Measurements from ENCODE around the gene VDAC1.

DNA sequence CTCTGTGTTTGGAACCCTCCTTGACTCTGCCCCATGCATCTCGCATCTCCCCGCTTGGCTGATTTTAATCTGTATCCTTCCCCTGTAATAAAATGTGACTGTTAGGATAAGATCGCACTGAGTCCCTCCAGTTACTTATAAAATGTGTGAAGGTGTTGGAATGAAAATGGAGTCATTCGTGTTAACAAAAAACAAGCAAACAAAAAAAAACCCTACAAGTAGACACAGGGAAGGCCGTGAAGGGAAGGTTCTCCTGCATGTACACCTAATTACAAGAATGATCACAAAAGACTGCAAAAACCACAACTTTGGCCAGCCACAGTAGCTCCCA, 14.2 kb upstream of the VDAC1 start:
- no peak for TF ChIP-seq GATA3 (IDR thresholded peaks at IDR 0.05; ENCODE audit: low read depth, low read length)
- TF ChIP-seq GATA2 (IDR thresholded peaks at IDR 0.05; ENCODE audit: low read depth, low read length): no peak

Measured in SH-SY5Y (cell line).